Osteoblast (primary cell): ENCODE data around the gene IDUA. TPM values are rescaled to one million over a fixed set of nuclear protein-coding genes. Genes with fewer than 3 reads are reported as not detected.

ENCODE experiments used
- DNase-seq: peaks from one replicate; pipeline ENCODE4 v3.0.0; 2011; ENCODE audit warnings: low spot score, mixed read lengths; ENCODE audit not compliant: insufficient read length; ENCODE audit errors: missing footprints
- H2AFZ ChIP-seq: 2 replicates; pipeline ENCODE4 v1.6.0; 2011; ENCODE audit warnings: mild to moderate bottlenecking, low read length
- H3K27ac ChIP-seq: 2 replicates; pipeline ENCODE4 v1.5.1; 2011; ENCODE audit warnings: mild to moderate bottlenecking, low read depth, low read length, moderate library complexity
- H3K27me3 ChIP-seq: 2 replicates; pipeline ENCODE4 v1.6.0; 2012; ENCODE audit warnings: mild to moderate bottlenecking, control low read depth, inconsistent platforms, low read length, moderate library complexity; ENCODE audit not compliant: insufficient read depth
- H3K36me3 ChIP-seq: 2 replicates; pipeline ENCODE4 v1.5.1; 2011; ENCODE audit warnings: mild to moderate bottlenecking, low read length, control low read depth, moderate library complexity; ENCODE audit not compliant: insufficient read depth
- H3K4me1 ChIP-seq: 2 replicates; pipeline ENCODE4 v1.5.1; 2011; ENCODE audit warnings: mild to moderate bottlenecking, low read length, control low read depth, moderate library complexity; ENCODE audit not compliant: insufficient read depth
- H3K4me2 ChIP-seq: 2 replicates; pipeline ENCODE4 v1.6.0; 2011; ENCODE audit warnings: mild to moderate bottlenecking, low read length; ENCODE audit not compliant: insufficient read depth
- H3K4me3 ChIP-seq: fragments of 200-600 bp; sonication (generic); 3 replicates; pipeline ENCODE4 v1.5.1; 2012; ENCODE audit warnings: mild to moderate bottlenecking, low read length, inconsistent platforms; ENCODE audit not compliant: insufficient read depth
- H3K79me2 ChIP-seq: 2 replicates; pipeline ENCODE4 v1.6.0; 2012; ENCODE audit warnings: mild to moderate bottlenecking, low read length, control low read depth, inconsistent platforms; ENCODE audit not compliant: insufficient read depth
- H3K9me3 ChIP-seq: 2 replicates; pipeline ENCODE4 v1.5.1; 2011; ENCODE audit warnings: low read depth, low read length, control low read depth
- H4K20me1 ChIP-seq: 2 replicates; pipeline ENCODE4 v1.6.0; 2012; ENCODE audit warnings: mild to moderate bottlenecking, low read length, control low read depth; ENCODE audit not compliant: insufficient read depth
- CTCF ChIP-seq: IDR thresholded peaks from 2 replicates; pipeline ENCODE4 v1.5.1; 2011; ENCODE audit warnings: mild to moderate bottlenecking, low read depth, low read length, moderate library complexity; ENCODE audit errors: extremely low read depth
- total RNA-seq: library from RNA; depleted of rRNA; stranded (reverse); fragments of >200 nt; gene quantifications from 2 replicates; pipeline ENCODE4 v1.2.3, GENCODE V29; 2012

IDUA gene
- total RNA-seq, 1 donor: 26.4 TPM

- peak; percentile 80 for DNase-seq
- no peaks in the 10 kb centered on the region for H3K27me3 ChIP-seq
- no peaks in the 10 kb centered on the region for H3K79me2 ChIP-seq
- H2AFZ ChIP-seq: no peak overlapping the region
- H3K4me2 ChIP-seq: no peak overlapping the region
- peaks cover 18% of the 10 kb centered on the region for H3K36me3 ChIP-seq
- no peak overlapping the region for H3K27ac ChIP-seq
- TF ChIP-seq CTCF: no peak
- H3K9me3 ChIP-seq: no peaks in the 10 kb centered on the region
- H3K4me3 ChIP-seq: no peak overlapping the region
- no peaks in the 10 kb centered on the region for H3K4me1 ChIP-seq
- no peaks in the 10 kb centered on the region for H4K20me1 ChIP-seq
These were observed 25.3 kb upstream of the IDUA start for GRCh38 chr4:961351-962230.

- no peak overlapping the region for H3K4me2 ChIP-seq
- no peaks in the 10 kb centered on the region for H3K4me1 ChIP-seq
- H2AFZ ChIP-seq: no peak overlapping the region
- no peaks in the 10 kb centered on the region for H3K27me3 ChIP-seq
- peaks cover 18% of the 10 kb centered on the region for H3K36me3 ChIP-seq
- no peaks in the 10 kb centered on the region for H3K79me2 ChIP-seq
- TF ChIP-seq CTCF: no peak
- H3K9me3 ChIP-seq: no peaks in the 10 kb centered on the region
- H3K4me3 ChIP-seq: no peak overlapping the region
- H3K27ac ChIP-seq: no peak overlapping the region
- H4K20me1 ChIP-seq: no peaks in the 10 kb centered on the region
- peak; percentile 78 for DNase-seq
These were observed 24.3 kb upstream of the IDUA start for GRCh38 chr4:962231-963208.

- Histone ChIP-seq H3K79me2 (no peaks in the 10 kb centered on the region), H3K27ac (no peak overlapping the region), H2AFZ (no peak overlapping the region), H3K9me3 (no peaks in the 10 kb centered on the region), H3K4me2 (no peak overlapping the region), H3K4me1 (no peaks in the 10 kb centered on the region), H3K4me3 (no peak overlapping the region), H4K20me1 (no peaks in the 10 kb centered on the region), H3K27me3 (no peaks in the 10 kb centered on the region), H3K36me3 (peaks cover 14% of the 10 kb centered on the region)
- DNase-seq: peak; percentile 88
- TF ChIP-seq CTCF: no peak
These were observed 23.3 kb upstream of the IDUA start for GRCh38 chr4:963276-964225.
